GM23338 (cell line): ENCODE data around the gene ULK4. TPM values are rescaled to one million over a fixed set of nuclear protein-coding genes. Genes with fewer than 3 reads are reported as not detected.

Experiments
- ATAC-seq: fragments of 200-7000 bp; cut with Tn5 transposase; 3 replicates; pipeline ENCODE4 v1.9.1; 2020
- DNase-seq: peaks from one replicate; pipeline ENCODE4 v3.0.0-alpha.2; 2015; ENCODE audit warnings: low spot score
- H2AFZ ChIP-seq: fragments of 200-600 bp; sonication (generic); 2 replicates; pipeline ENCODE4 v1.8.0; 2016; ENCODE audit warnings: antibody characterized with exemption, mild to moderate bottlenecking, moderate library complexity
- H3F3A ChIP-seq: fragments of 200-600 bp; sonication (generic); replicated peaks from 2 replicates; pipeline ENCODE4 v1.8.0; 2017; ENCODE audit warnings: antibody characterized with exemption, mixed run types, low read depth
- H3K27ac ChIP-seq: fragments of 200-600 bp; sonication (generic); 2 replicates; pipeline ENCODE4 v1.6.1; 2016; ENCODE audit warnings: low read depth
- H3K27me3 ChIP-seq: fragments of 200-600 bp; sonication (generic); 2 replicates; pipeline ENCODE4 v1.8.0; 2016; ENCODE audit warnings: mild to moderate bottlenecking, mixed run types, moderate library complexity; ENCODE audit not compliant: insufficient read depth
- H3K36me3 ChIP-seq: fragments of 200-600 bp; sonication (generic); 2 replicates; pipeline ENCODE4 v1.8.0; 2016; ENCODE audit warnings: mild to moderate bottlenecking; ENCODE audit not compliant: insufficient read depth
- H3K4me1 ChIP-seq: fragments of 200-600 bp; sonication (generic); 2 replicates; pipeline ENCODE4 v1.8.0; 2016; ENCODE audit warnings: mild to moderate bottlenecking, moderate library complexity; ENCODE audit not compliant: insufficient read depth
- H3K4me2 ChIP-seq: fragments of 200-600 bp; sonication (generic); 2 replicates; pipeline ENCODE4 v1.7.1; 2017; ENCODE audit warnings: mixed run types
- H3K4me3 ChIP-seq: fragments of 200-600 bp; sonication (generic); 2 replicates; pipeline ENCODE4 v1.6.1; 2016; ENCODE audit warnings: mixed run types
- H3K79me2 ChIP-seq: fragments of 200-600 bp; sonication (generic); replicated peaks from 2 replicates; pipeline ENCODE4 v1.8.0; 2017; ENCODE audit warnings: mild to moderate bottlenecking; ENCODE audit not compliant: insufficient read depth
- H3K9me2 ChIP-seq: fragments of 200-600 bp; sonication (generic); 2 replicates; pipeline ENCODE4 v1.8.0; 2017; ENCODE audit not compliant: insufficient read depth
- H4K20me1 ChIP-seq: fragments of 200-600 bp; sonication (generic); replicated peaks from 2 replicates; pipeline ENCODE4 v1.8.0; 2017; ENCODE audit warnings: mild to moderate bottlenecking; ENCODE audit not compliant: insufficient read depth
- H3K27ac Mint-ChIP-seq: 2 replicates; pipeline ENCODE4 v1.8.0; 2020; ENCODE audit warnings: inconsistent platforms, mild to moderate bottlenecking, moderate library complexity, mixed read lengths
- H3K27me3 Mint-ChIP-seq: 3 replicates; pipeline ENCODE4 v1.8.0; 2022; ENCODE audit warnings: low read depth, mild to moderate bottlenecking, moderate library complexity, mixed read lengths, inconsistent platforms; ENCODE audit not compliant: insufficient read depth, poor library complexity
- H3K36me3 Mint-ChIP-seq: 3 replicates; pipeline ENCODE4 v1.8.0; 2021; ENCODE audit warnings: low read depth, mild to moderate bottlenecking, inconsistent platforms, moderate library complexity, mixed read lengths
- H3K4me1 Mint-ChIP-seq: 3 replicates; pipeline ENCODE4 v1.8.0; 2020; ENCODE audit warnings: mild to moderate bottlenecking, inconsistent platforms, mixed read lengths
- H3K4me3 Mint-ChIP-seq: 3 replicates; pipeline ENCODE4 v1.8.0; 2021; ENCODE audit warnings: moderate library complexity, mild to moderate bottlenecking, inconsistent platforms, mixed read lengths
- H3K9me3 Mint-ChIP-seq: 3 replicates; pipeline ENCODE4 v1.8.0; 2020; ENCODE audit warnings: moderate library complexity, mild to moderate bottlenecking, inconsistent platforms, mixed read lengths
- CREB1 ChIP-seq: fragments of 250-450 bp; sonication (Bioruptor Pico); IDR thresholded peaks from 2 replicates; pipeline ENCODE4 v1.5.0; 2020; ENCODE audit warnings: low read depth, mild to moderate bottlenecking, moderate library complexity
- CTCF ChIP-seq, 2 experiments: fragments of 200-600 bp in 1 of 2; sonication (generic) in 1 of 2; conservative IDR thresholded peaks; 2 replicates each; pipeline versions ENCODE4 v1.5.1 to v1.6.1; 2016 to 2017; ENCODE audit warnings: antibody characterized with exemption in 2 of 2, low read depth in 2 of 2, mild to moderate bottlenecking in 2 of 2, moderate library complexity in 1 of 2
- ETS1 ChIP-seq: IDR thresholded peaks from 2 replicates; pipeline ENCODE4 v1.6.1; 2016; ENCODE audit warnings: antibody characterized with exemption
- EZH2 ChIP-seq: fragments of 200-600 bp; sonication (generic); IDR thresholded peaks from one replicate; pipeline ENCODE4 v1.8.0; 2017; ENCODE audit warnings: antibody characterized with exemption, mild to moderate bottlenecking, low read depth; ENCODE audit not compliant: unreplicated experiment
- EZH2phosphoT487 ChIP-seq: fragments of 200-600 bp; sonication (generic); IDR thresholded peaks from one replicate; pipeline ENCODE4 v1.8.1; 2018; ENCODE audit warnings: antibody characterized with exemption; ENCODE audit not compliant: unreplicated experiment
- JUNB ChIP-seq: IDR thresholded peaks from one replicate; pipeline ENCODE4 v1.6.1; 2016; ENCODE audit warnings: antibody characterized with exemption; ENCODE audit not compliant: unreplicated experiment
- NANOG ChIP-seq: IDR thresholded peaks from 2 replicates; pipeline ENCODE4 v1.6.1; 2016; ENCODE audit warnings: antibody characterized with exemption, borderline replicate concordance
- POLR2AphosphoS5 ChIP-seq: IDR thresholded peaks from 2 replicates; pipeline ENCODE4 v1.6.1; 2016; ENCODE audit warnings: antibody characterized with exemption, low read depth
- REST ChIP-seq: IDR thresholded peaks from one replicate; pipeline ENCODE4 v1.6.1; 2018; ENCODE audit warnings: antibody characterized with exemption; ENCODE audit not compliant: unreplicated experiment
- STAT1 ChIP-seq: IDR thresholded peaks from one replicate; pipeline ENCODE4 v1.6.1; 2016; ENCODE audit warnings: antibody characterized with exemption; ENCODE audit not compliant: unreplicated experiment
- ZNF114 ChIP-seq: fragments of 250-450 bp; sonication (Bioruptor Pico); IDR thresholded peaks from 2 replicates; pipeline ENCODE4 v1.5.0; 2020; ENCODE audit warnings: mild to moderate bottlenecking, moderate library complexity
- ZNF331 ChIP-seq: fragments of 250-450 bp; sonication (Bioruptor Pico); IDR thresholded peaks from 2 replicates; pipeline ENCODE4 v1.5.0; 2020; ENCODE audit warnings: low read depth, mild to moderate bottlenecking, moderate library complexity
- ZNF462 ChIP-seq: fragments of 250-450 bp; sonication (Bioruptor Pico); IDR thresholded peaks from 2 replicates; pipeline ENCODE4 v1.5.0; 2020; ENCODE audit warnings: mild to moderate bottlenecking, moderate library complexity
- polyA plus RNA-seq: library from polyadenylated mRNA; unstranded; fragments of >200 nt; fragmentation: Nextera tagmentation; extraction: Ambion mirVana; gene quantifications from 2 replicates; pipeline ENCODE4 v1.2.1, GENCODE V29; 2016
- total RNA-seq: library from RNA; depleted of rRNA; stranded (reverse); fragments of >200 nt; shearing (Covaris generic); gene quantifications from 2 replicates; pipeline ENCODE4 v1.2.3, GENCODE V29; 2014

Gene ULK4
- total and polyA plus RNA-seq, 2 experiments from 2014 or later: 20.8 to 41.4 TPM

GRCh38 chr3:42009456-42009855 is 47.6 kb upstream of the ULK4 start:
- H3F3A ChIP-seq: no peaks in the 10 kb centered on the region; the same call in 1 of the 2 replicates
- H3K27ac Mint-ChIP-seq: no peak overlapping the region
- H3K27me3 ChIP-seq: peaks cover 17% of the 10 kb centered on the region
- TF ChIP-seq STAT1 (no peak), CTCF (conservative IDR thresholded peaks at IDR 0.05; ENCODE audit: low read depth in 2 of 2) (no peak), EZH2phosphoT487 (no peak), ZNF114 (CRISPR knock-in tag) (no peak), ZNF462 (no peak), NANOG (no peak), CREB1 (CRISPR knock-in tag) (no peak), ETS1 (no peak), EZH2 (no peak), JUNB (no peak), ZNF331 (CRISPR knock-in tag) (no peak), REST (no peak), POLR2AphosphoS5 (no peak)
- no peak overlapping the region for H3K4me3 Mint-ChIP-seq
- no peak overlapping the region for H2AFZ ChIP-seq
- H3K4me2 ChIP-seq: no peak overlapping the region
- H3K36me3 Mint-ChIP-seq: no peaks in the 10 kb centered on the region; the same call in 2 of the 3 replicates
- H3K27me3 Mint-ChIP-seq: peaks cover 4% of the 10 kb centered on the region
- H3K4me1 Mint-ChIP-seq: peaks cover 9% of the 10 kb centered on the region
- ATAC-seq (no peak), DNase-seq (no peak)
- peaks cover 9% of the 10 kb centered on the region for H3K4me1 ChIP-seq
- no peak overlapping the region for H3K27ac ChIP-seq
- H3K9me2 ChIP-seq: no peaks in the 10 kb centered on the region
- H3K36me3 ChIP-seq: no peaks in the 10 kb centered on the region
- H4K20me1 ChIP-seq: no peaks in the 10 kb centered on the region
- H3K9me3 Mint-ChIP-seq: no peaks in the 10 kb centered on the region
- H3K79me2 ChIP-seq: peaks cover 6% of the 10 kb centered on the region; the same call in 1 of the 2 replicates
- H3K4me3 ChIP-seq: no peak overlapping the region
